WTC11 (cell line): ENCODE measurements around the gene SLC24A3.

Experiments
- CBFB ChIP-seq: sonication (generic); formaldehyde crosslinking; IDR thresholded peaks from 2 replicates; pipeline ENCODE4 v1.8.1; 2022; ENCODE audit warnings: mild to moderate bottlenecking, low read depth, missing genetic modification reagents
- ELF4 ChIP-seq: sonication (generic); formaldehyde crosslinking; IDR thresholded peaks from 2 replicates; pipeline ENCODE4 v1.8.1; 2022; ENCODE audit warnings: low read depth, mild to moderate bottlenecking, moderate library complexity, missing genetic modification reagents
- MXD4 ChIP-seq: fragments of 250-450 bp; sonication (Bioruptor Pico); IDR thresholded peaks from 2 replicates; pipeline ENCODE4 v1.8.0; 2021; ENCODE audit warnings: mild to moderate bottlenecking, moderate library complexity, borderline replicate concordance
- NFATC4 ChIP-seq: fragments of 250-450 bp; sonication (Bioruptor Pico); IDR thresholded peaks from 2 replicates; pipeline ENCODE4 v1.9.0; 2021; ENCODE audit warnings: mild to moderate bottlenecking
- TP53 ChIP-seq: sonication (generic); formaldehyde crosslinking; IDR thresholded peaks from 2 replicates; pipeline ENCODE4 v1.8.1; 2023; ENCODE audit warnings: mild to moderate bottlenecking, missing genetic modification reagents
- ZNF121 ChIP-seq: sonication (generic); formaldehyde crosslinking; IDR thresholded peaks from 2 replicates; pipeline ENCODE4 v1.8.0; 2023; ENCODE audit warnings: missing genetic modification reagents
- TF ChIP-seq, protein P1 (sequence below): fragments of 200-600 bp; IDR thresholded peaks from 2 replicates; pipeline ENCODE4 v1.8.0; 2022; ENCODE audit warnings: antibody characterized with exemption
- TF ChIP-seq, protein P2 (sequence below): sonication (generic); formaldehyde crosslinking; IDR thresholded peaks from 2 replicates; pipeline ENCODE4 v1.8.1; 2022; ENCODE audit warnings: low read depth, mild to moderate bottlenecking, moderate library complexity, missing genetic modification reagents, borderline replicate concordance
- TF ChIP-seq, protein P3 (sequence below): sonication (generic); formaldehyde crosslinking; IDR thresholded peaks from 2 replicates; pipeline ENCODE4 v1.8.1; 2022; ENCODE audit warnings: mild to moderate bottlenecking, moderate library complexity, missing genetic modification reagents
- TF ChIP-seq, protein P4 (sequence below): sonication (generic); formaldehyde crosslinking; IDR thresholded peaks from 2 replicates; pipeline ENCODE4 v1.8.1; 2023; ENCODE audit warnings: mild to moderate bottlenecking, missing genetic modification reagents, moderate library complexity
- TF ChIP-seq, protein P5 (sequence below): fragments of 250-450 bp; sonication (Bioruptor Pico); IDR thresholded peaks from 2 replicates; pipeline ENCODE4 v1.9.0; 2021; ENCODE audit warnings: mild to moderate bottlenecking, borderline replicate concordance
- TF ChIP-seq, protein P6 (sequence below): sonication (generic); formaldehyde crosslinking; IDR thresholded peaks from 2 replicates; pipeline ENCODE4 v1.8.1; 2022; ENCODE audit warnings: low read depth, missing genetic modification reagents, borderline replicate concordance

DNA sequence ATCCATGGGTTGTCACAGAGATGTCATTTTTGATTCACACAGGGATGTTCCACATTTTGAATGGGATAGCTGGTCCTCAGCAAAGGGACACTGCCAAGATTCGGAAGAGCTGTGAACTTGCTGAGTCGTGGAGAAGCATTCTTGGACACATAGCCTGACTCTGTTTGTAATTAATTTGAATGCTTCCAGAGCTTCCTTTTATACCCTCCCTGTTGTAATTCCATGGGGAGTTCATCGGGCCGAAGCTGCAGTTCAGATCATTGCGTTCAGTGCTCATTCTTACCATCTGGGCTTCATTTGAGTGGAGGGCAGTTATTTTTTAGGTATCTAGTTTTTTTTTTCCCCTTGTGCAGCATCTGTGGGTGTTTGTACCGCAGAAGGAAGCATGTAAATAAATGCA is 126.5 kb downstream of the SLC24A3 start:
- no peak for TF ChIP-seq ZNF121 (CRISPR knock-in tag)
- TF ChIP-seq, protein P1, sequence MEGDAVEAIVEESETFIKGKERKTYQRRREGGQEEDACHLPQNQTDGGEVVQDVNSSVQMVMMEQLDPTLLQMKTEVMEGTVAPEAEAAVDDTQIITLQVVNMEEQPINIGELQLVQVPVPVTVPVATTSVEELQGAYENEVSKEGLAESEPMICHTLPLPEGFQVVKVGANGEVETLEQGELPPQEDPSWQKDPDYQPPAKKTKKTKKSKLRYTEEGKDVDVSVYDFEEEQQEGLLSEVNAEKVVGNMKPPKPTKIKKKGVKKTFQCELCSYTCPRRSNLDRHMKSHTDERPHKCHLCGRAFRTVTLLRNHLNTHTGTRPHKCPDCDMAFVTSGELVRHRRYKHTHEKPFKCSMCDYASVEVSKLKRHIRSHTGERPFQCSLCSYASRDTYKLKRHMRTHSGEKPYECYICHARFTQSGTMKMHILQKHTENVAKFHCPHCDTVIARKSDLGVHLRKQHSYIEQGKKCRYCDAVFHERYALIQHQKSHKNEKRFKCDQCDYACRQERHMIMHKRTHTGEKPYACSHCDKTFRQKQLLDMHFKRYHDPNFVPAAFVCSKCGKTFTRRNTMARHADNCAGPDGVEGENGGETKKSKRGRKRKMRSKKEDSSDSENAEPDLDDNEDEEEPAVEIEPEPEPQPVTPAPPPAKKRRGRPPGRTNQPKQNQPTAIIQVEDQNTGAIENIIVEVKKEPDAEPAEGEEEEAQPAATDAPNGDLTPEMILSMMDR = no peak
- no peak for TF ChIP-seq NFATC4
- no peak for TF ChIP-seq ELF4 (CRISPR knock-in tag)
- TF ChIP-seq, protein P2, sequence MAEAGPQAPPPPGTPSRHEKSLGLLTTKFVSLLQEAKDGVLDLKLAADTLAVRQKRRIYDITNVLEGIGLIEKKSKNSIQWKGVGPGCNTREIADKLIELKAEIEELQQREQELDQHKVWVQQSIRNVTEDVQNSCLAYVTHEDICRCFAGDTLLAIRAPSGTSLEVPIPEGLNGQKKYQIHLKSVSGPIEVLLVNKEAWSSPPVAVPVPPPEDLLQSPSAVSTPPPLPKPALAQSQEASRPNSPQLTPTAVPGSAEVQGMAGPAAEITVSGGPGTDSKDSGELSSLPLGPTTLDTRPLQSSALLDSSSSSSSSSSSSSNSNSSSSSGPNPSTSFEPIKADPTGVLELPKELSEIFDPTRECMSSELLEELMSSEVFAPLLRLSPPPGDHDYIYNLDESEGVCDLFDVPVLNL = no peak
- TF ChIP-seq CBFB = no peak
- TF ChIP-seq, protein P3, sequence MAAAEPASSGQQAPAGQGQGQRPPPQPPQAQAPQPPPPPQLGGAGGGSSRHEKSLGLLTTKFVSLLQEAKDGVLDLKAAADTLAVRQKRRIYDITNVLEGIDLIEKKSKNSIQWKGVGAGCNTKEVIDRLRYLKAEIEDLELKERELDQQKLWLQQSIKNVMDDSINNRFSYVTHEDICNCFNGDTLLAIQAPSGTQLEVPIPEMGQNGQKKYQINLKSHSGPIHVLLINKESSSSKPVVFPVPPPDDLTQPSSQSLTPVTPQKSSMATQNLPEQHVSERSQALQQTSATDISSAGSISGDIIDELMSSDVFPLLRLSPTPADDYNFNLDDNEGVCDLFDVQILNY (CRISPR knock-in tag) = no peak
- TF ChIP-seq, protein P4, sequence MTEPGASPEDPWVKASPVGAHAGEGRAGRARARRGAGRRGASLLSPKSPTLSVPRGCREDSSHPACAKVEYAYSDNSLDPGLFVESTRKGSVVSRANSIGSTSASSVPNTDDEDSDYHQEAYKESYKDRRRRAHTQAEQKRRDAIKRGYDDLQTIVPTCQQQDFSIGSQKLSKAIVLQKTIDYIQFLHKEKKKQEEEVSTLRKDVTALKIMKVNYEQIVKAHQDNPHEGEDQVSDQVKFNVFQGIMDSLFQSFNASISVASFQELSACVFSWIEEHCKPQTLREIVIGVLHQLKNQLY = no peak
- no peak for TF ChIP-seq TP53
- TF ChIP-seq, protein P5, sequence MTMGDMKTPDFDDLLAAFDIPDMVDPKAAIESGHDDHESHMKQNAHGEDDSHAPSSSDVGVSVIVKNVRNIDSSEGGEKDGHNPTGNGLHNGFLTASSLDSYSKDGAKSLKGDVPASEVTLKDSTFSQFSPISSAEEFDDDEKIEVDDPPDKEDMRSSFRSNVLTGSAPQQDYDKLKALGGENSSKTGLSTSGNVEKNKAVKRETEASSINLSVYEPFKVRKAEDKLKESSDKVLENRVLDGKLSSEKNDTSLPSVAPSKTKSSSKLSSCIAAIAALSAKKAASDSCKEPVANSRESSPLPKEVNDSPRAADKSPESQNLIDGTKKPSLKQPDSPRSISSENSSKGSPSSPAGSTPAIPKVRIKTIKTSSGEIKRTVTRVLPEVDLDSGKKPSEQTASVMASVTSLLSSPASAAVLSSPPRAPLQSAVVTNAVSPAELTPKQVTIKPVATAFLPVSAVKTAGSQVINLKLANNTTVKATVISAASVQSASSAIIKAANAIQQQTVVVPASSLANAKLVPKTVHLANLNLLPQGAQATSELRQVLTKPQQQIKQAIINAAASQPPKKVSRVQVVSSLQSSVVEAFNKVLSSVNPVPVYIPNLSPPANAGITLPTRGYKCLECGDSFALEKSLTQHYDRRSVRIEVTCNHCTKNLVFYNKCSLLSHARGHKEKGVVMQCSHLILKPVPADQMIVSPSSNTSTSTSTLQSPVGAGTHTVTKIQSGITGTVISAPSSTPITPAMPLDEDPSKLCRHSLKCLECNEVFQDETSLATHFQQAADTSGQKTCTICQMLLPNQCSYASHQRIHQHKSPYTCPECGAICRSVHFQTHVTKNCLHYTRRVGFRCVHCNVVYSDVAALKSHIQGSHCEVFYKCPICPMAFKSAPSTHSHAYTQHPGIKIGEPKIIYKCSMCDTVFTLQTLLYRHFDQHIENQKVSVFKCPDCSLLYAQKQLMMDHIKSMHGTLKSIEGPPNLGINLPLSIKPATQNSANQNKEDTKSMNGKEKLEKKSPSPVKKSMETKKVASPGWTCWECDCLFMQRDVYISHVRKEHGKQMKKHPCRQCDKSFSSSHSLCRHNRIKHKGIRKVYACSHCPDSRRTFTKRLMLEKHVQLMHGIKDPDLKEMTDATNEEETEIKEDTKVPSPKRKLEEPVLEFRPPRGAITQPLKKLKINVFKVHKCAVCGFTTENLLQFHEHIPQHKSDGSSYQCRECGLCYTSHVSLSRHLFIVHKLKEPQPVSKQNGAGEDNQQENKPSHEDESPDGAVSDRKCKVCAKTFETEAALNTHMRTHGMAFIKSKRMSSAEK = no peak
- TF ChIP-seq MXD4 (CRISPR knock-in tag) = no peak
- TF ChIP-seq, protein P6, sequence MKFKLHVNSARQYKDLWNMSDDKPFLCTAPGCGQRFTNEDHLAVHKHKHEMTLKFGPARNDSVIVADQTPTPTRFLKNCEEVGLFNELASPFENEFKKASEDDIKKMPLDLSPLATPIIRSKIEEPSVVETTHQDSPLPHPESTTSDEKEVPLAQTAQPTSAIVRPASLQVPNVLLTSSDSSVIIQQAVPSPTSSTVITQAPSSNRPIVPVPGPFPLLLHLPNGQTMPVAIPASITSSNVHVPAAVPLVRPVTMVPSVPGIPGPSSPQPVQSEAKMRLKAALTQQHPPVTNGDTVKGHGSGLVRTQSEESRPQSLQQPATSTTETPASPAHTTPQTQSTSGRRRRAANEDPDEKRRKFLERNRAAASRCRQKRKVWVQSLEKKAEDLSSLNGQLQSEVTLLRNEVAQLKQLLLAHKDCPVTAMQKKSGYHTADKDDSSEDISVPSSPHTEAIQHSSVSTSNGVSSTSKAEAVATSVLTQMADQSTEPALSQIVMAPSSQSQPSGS (CRISPR knock-in tag) = no peak
